ENCODE measurements around the gene DIAPH3. TPM values are rescaled to one million over a fixed set of nuclear protein-coding genes. Genes with fewer than 3 reads are reported as not detected.

DIAPH3 gene
- total RNA-seq (2022; extraction: Qiagen RNA extraction; ENCODE audit: low read depth) = 4.7 to 9.7 TPM (median 8.7 TPM) in 5 replicates

DNA sequence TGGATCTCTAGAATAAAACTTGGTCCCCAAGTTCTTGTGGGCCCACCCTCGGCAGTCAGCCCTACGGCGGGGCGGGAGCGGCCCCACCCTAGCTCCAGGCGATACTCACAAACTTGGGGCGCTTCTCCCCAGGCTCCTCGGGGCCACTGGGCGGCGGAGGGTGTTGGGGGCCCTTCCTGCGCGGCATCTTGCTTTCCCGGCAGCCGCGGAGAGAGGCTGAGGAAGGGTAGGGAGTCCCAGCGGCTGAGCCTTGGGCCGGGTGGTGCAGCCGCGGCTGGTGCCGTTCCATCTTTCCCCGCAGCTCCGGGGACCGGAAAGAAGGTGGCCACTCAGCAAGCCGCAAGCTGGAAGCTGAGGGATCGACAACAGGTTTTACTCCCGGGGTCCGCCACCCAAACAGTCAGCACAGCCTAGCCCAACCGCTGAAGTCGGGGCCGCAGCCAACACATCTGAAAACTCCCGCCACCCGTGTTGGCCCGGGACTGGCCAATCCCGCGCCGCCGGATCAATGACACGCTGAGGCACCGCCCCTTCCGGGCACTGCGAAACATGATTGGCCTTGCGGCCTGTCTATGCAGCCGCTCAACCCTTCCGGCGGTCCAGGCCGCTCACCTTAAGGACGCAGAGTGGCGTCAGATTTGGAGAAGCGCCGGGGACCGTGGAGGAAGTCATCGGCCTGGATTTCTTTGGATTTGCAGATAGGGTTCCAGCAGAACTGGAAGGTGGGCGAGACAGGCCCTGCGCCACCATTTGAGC is at the start of gene DIAPH3:
Gene DIAPH3 (minus strand): TSS at position 451 of the 756 bp plus-strand sequence. CDS start 162 bp downstream, at position 289.

Other genes starting within 250 kb of the DIAPH3 start
- gene TDRD3, start 233.3 kb upstream of the DIAPH3 start, total RNA-seq (2022; extraction: Qiagen RNA extraction; ENCODE audit: low read depth) = 5.1 to 7.6 TPM (median 5.1 TPM) in 5 replicates

Measured in A549 treated with ZK216348 at 1 μM for 4 hours (cell line).